Measurements from ENCODE around the gene TMEM38B.
"Not testable (repeated sequence)": the region's sequence is repeated elsewhere in the genome, so short reads cannot be mapped to it uniquely, and the experiment has no call there.

The TMEM38B gene

DNA sequence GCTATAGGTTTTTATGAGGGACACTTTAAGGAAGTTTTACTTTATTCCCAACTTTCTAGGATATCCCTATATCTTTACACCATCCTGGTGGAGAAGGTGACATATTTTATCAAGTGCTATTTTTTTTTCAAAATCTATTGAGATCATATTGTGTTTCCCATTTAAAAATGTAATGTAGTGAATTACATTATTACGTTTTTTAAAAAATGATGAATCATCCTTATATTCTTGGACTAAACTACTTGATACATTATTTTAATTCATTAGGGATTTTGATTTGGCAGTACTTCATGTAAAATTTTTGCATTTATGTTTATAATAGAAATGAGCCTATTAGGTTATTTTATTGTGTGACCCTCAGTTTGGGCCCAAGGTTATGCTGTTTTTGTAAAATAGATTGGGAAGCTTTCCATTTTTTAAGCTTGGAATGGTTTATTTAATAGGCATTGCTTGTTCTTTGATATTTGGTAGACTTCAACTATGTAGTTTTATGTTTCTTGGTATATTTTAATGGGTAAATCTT, 4.1 kb downstream of the TMEM38B start:
- DNase-seq (ENCODE audit: extremely low read depth, low read depth): no peak
- TF ChIP-seq, protein P1, sequence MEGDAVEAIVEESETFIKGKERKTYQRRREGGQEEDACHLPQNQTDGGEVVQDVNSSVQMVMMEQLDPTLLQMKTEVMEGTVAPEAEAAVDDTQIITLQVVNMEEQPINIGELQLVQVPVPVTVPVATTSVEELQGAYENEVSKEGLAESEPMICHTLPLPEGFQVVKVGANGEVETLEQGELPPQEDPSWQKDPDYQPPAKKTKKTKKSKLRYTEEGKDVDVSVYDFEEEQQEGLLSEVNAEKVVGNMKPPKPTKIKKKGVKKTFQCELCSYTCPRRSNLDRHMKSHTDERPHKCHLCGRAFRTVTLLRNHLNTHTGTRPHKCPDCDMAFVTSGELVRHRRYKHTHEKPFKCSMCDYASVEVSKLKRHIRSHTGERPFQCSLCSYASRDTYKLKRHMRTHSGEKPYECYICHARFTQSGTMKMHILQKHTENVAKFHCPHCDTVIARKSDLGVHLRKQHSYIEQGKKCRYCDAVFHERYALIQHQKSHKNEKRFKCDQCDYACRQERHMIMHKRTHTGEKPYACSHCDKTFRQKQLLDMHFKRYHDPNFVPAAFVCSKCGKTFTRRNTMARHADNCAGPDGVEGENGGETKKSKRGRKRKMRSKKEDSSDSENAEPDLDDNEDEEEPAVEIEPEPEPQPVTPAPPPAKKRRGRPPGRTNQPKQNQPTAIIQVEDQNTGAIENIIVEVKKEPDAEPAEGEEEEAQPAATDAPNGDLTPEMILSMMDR (IDR thresholded peaks at IDR 0.05; ENCODE audit: low read depth, low read length): no peak

DNA sequence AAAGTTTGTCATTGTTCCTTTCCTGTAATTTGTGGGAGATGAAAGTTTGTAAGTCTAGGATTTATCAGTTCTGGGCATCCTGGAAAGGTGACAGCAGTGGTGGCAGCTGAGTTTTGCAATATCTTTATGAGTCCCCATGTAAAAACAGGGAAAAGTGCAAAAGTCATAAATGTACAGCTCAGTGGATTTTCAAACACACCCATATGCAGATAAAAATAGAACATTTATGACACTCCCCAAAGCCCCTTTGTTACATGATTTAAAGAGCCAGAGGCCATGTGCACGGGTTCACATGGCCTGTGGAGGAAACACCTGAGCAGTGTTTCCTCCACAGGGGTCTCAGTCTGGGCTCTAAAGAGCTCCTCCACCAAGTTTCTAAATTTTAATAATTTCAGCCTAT, 6.3 kb downstream of the TMEM38B start:
- TF ChIP-seq, protein P1 (IDR thresholded peaks at IDR 0.05; ENCODE audit: low read depth, low read length): no peak
- DNase-seq (ENCODE audit: extremely low read depth, low read depth): no peak

DNA sequence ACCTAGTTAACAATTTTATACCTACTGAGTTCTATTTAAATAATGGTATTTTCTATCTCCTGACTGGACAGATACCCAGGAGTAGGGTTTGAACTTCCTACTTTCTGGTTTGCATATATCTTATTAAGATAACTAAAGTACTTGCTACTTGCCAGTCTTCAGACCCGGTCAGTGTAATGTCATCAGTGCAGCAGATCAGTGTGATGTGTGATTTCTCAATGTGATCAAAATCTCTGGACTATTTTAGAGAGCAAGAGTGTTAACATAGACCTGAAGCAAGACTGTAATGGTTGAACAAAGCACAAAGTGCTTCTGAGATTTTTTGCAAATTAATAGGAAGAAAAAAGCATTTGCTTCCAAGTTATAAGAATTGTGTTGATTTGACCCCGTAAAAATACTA, 6.8 kb downstream of the TMEM38B start:
- no peak for DNase-seq (ENCODE audit: extremely low read depth, low read depth)
- TF ChIP-seq, protein P1 (IDR thresholded peaks at IDR 0.05; ENCODE audit: low read depth, low read length): no peak

DNA sequence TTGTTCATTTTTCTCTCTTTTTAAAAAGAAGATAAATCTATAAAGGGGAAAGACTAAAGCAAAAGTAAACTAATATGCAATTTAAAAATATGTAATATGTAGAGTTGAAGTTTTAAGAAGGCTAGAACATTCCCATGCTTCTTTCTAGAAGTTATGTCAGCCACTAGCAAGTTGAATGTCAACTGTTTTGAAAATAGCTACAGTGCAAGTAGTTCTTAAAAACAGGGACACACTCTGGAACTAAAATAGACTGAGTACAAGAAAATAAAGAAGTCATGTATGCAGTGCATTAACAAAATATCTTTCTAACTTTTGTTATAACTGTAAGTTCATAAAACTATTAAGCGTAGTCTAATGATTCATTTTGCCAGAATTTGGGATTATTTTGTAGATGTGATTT, 7.9 kb downstream of the TMEM38B start:
- TF ChIP-seq, protein P1 (IDR thresholded peaks at IDR 0.05; ENCODE audit: low read depth, low read length): no peak
- DNase-seq (ENCODE audit: extremely low read depth, low read depth): no peak

DNA sequence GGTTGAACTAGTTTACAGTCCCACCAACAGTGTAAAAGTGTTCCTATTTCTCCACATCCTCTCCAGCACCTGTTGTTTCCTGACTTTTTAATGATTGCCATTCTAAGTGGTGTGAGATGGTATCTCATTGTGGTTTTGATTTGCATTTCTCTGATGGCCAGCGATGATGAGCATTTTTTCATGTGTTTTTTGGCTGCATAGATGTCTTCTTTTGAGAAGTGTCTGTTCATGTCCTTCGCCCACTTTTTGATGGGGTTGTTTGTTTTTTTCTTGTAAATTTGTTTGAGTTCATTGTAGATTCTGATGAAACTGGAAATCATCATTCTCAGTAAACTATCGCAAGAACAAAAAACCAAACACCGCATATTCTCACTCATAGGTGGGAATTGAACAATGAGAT, 9.3 kb downstream of the TMEM38B start:
- not testable (repeated sequence) for DNase-seq (ENCODE audit: extremely low read depth, low read depth)

DNA sequence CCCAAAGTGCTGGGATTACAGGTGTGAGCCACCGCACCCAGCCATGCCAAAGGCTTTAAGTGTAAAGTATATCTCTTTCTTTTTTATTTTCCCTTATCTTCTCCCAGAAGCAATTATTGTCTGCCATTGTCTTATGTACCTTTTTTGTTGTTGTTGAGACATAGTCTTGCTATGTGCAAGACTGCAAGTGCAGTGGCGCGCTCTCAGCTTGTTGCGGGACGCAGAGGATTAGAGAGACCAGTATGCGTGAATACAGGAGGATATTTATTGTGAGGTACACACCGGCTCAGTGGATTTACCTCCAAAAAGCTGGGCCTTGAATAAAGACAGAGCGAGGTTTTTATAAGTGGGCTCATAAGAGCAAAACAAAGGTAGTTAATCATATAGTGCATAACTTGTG, 11.8 kb downstream of the TMEM38B start:
- no peak for DNase-seq (ENCODE audit: extremely low read depth, low read depth)
- TF ChIP-seq, protein P1 (IDR thresholded peaks at IDR 0.05; ENCODE audit: low read depth, low read length): no peak

DNA sequence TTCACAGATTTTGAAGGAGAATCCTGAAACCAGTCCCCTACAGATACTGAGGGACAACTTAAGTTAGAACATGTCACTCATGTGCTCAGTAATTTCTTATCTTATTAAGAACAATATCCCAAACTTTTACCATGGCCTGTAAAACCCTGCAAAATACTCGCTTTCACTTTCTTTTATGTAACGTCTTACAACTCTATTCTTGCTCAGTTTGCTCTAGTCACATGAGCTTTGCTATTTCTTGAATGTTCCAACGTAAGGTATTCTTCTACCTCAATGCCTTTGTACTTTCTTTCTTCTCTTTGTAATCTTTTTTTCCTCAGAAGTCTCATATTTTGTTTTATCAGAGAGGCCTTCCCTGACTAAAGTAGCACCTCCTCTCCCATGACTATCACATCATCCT, 14.1 kb downstream of the TMEM38B start:
- DNase-seq (ENCODE audit: extremely low read depth, low read depth): no peak
- TF ChIP-seq, protein P1 (IDR thresholded peaks at IDR 0.05; ENCODE audit: low read depth, low read length): no peak

DNA sequence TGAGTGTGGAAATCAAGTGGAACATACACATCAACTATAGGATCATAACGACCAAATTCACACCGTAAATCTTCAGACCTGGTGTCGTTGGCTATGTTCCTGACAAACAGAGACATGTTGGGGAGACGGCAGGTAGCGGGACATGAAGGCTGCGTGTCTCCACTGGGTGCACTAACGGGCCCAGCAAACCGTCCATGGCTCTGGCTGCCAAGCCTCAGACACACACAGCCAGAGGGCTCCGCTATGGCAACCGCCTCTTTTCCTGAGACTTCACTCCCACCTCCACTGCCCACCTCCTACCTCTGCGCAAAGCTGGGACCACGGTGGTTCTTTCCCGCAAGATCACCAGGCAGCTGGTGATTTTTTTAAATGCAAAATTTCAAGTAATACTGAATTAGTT, 16.3 kb downstream of the TMEM38B start:
- TF ChIP-seq, protein P1 (IDR thresholded peaks at IDR 0.05; ENCODE audit: low read depth, low read length): no peak
- DNase-seq (ENCODE audit: extremely low read depth, low read depth): no peak

Measured in AG09319 (cell line).